NCI-H510A (cell line): Measurements from ENCODE around the gene CLEC2L.

Source experiments
- DNase-seq: peaks from one replicate; lab custom pipeline; 2025; lab: John Stamatoyannopoulos, UW

CLEC2L gene

DNA sequence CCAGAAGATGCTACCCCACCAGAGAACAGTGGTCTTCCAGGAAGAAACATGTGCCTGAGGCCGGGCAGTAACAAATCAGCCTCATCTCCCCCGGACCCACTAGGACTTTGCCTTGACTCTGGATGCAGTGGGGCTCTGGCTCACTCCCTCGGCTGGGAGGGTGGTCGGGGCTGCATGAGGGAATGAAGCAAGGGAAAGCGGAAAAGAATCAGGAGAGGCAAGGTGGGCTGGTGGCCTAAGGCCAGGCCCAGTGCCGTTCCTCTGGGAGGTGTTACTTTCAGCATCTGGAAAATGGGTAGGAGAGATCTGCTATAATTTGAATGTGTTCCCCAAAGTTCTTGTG is 51.8 kb downstream of the CLEC2L start:
- DNase-seq: no peak

DNA sequence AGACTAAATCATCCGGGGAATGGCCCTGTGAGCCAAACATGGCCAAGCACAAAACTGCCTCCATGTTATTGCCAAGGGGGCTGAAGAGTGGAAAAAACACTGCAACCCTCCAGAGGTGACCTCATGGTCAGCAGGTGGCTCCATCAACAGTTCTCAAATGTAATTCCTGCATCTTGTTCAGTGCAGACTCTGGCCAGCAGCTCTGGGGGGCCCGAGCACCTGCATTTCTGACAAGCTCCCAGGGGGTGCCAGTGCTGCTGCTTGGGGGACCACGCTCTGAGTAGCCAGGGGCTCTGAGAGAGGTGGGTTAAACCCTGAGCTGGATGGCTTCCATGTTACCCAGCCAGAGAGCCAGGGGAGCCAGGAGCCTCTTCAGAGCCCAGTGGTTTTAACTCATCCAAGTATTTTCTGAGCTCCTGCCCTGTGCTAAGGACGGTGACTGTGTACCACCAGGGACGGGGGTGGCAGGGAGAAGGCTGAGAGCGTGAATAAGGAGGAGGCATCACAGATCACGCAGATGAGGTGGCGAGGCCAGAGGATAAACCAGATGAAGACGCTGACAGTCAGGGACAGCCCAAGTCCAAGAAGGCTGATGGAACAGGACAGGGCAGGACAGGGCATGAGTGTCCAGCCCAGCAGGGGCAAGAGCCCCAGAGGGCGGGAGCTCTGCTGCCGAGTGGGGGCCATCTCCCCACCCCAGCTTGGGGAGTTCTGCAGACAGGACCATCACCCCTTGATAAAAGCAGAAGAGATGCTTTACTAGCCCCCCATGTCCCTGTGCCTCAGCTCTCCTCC is 52.9 kb downstream of the CLEC2L start:
- no peak for DNase-seq

GRCh38 chr7:139580435-139580834 is 57.0 kb downstream of the CLEC2L start:
- no peak for DNase-seq

DNA sequence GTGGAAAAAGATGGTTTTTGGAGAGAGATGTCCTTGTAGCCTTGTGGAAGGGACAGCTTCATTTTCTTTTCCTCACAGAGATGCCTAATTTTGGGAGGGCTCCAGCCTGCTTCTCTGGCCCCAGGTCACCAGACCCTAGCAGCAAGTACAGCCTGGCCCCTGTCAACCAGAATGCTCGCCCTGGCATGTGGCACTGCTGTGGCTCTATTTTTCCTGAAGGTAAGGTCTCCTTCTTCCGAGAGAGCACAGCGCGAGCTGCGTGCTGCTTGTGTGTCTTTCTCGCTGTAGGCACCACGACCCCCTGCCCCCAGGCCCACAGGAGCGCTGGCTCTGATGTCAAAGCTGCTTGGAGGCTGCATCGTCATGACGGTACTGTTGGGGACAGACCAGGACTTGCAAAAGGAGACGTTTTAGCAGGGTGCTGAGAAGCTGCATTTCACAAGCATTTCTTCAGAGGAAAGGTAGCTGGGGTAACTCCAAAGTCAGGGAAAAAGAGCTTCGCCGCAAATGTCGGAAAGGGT is 58.7 kb downstream of the CLEC2L start:
- DNase-seq: no peak

GRCh38 chr7:139582671-139583155 is 59.2 kb downstream of the CLEC2L start:
- no peak for DNase-seq

DNA sequence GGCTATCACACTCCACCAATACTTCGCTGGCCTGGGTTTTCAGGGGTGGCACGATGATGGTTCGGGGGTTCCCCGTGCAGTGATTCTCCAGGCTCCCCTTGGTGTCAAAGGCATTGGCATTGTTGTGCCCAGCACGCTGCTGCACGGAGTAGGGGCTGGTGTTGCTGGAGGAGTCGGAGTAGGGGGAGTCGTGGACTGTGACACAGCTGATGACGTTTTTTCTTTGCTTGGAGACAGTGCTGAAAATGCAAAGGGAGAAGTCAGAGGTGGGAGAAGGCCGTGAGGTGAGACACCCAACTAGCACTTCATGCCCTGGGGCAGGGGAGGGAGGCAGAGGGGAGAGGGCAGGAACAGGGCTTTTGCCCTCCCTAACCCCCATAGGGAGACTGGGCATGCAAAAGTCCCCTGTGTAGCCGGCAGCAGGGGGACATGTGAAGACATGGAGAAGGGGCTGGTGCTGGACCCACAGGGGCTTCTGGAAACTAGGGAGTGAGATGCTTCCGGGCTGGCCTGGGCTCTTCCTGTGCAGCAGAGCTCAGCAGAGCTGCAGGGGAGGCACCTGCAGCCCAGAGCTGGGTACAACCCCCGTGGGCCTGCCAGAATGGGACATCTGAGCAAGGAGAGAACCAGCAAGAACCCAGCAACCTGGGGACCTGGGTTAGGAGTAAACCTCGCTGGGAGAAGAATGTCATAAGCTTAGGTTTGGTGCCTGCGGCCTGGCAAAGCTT is 60.5 kb downstream of the CLEC2L start:
- no peak for DNase-seq

- DNase-seq: no peak
Observed at GRCh38 chr7:139585042-139585441, 61.6 kb downstream of the CLEC2L start.

- no peak for DNase-seq
Observed at GRCh38 chr7:139586286-139586685, 62.8 kb downstream of the CLEC2L start.

DNA sequence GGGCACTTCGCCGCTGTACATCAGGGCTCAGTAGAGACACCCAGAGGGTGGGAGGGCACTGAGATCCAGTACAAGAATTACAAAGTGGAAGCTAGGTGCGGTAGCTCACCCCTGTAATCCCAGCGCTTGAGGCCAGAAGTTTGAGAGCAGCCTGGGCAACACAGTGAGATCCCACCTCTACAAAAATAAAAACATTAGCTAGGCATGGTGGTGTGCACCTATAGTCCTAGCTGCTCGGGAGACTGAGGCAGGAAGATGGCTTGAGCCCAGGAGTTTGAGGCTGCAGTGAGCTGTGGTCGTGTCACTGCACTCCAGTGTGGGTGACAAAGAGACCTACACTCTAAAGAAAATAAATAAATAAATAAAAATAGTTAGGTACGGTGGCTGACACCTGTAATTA is 64.0 kb downstream of the CLEC2L start:
- no peak for DNase-seq

- no peak for DNase-seq
Observed at GRCh38 chr7:139588632-139589031, 65.1 kb downstream of the CLEC2L start.

- DNase-seq: no peak
Observed at GRCh38 chr7:139589474-139589873, 66.0 kb downstream of the CLEC2L start.

DNA sequence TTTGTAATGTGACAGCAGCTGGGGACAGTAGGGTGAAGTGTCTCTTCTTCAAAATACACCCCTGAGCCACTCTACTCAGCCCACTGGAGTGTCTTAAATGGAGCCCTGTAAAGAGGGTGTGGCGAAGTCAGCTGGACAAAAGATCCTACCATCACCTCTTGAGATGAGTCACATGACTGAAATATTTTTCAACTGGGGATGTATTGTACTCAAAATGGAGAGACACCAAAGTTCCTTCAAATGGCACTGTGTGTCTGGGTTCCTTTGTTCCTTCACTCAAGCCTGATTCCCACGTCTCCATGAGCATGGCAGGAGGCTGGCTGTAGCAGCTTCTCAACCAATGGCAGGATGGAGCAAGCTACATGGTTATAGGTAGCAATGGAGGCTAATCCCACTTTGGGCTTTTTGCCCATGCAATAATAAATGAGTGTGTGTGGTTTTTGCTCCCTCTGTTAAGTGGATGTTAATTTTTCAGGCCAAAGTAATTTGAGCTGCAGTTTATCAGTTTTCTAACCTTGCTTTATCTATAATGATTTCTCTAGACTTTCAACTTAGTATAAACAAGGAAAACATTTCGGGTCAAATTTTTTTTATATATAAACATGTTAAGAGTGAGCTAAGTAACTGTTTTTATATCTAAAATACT is 68.2 kb downstream of the CLEC2L start:
- no peak for DNase-seq

DNA sequence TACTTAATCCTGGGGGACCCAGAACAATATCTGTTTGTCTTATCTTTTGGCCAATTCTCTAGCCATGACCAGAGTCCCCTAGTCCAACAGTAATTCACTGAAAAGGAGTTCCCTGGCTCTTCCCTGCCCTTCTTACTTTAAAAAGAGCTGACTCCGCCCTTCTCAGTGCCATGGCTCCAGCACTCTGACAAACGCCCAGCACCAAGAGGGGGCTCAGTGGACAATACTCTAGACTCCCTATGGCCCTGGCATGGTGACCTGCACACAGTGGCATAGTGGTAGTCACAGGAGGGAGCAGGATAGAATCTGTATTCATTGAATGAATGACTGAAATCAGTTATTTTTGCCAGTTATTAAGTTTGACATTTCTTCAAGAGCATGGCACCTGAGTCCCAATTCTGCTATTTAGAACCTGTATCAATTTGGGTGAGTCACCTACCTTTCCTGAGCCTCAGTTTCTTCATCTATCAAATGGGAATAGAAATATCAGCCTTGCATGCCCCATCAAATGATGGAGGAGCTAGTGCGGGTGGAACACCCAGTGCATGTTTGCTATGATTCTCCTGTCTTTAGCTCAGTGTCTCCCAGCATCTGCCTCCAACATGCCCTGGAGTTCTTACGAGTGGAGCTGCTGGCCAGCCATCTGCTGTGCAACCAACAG is 69.4 kb downstream of the CLEC2L start:
- no peak for DNase-seq

DNA sequence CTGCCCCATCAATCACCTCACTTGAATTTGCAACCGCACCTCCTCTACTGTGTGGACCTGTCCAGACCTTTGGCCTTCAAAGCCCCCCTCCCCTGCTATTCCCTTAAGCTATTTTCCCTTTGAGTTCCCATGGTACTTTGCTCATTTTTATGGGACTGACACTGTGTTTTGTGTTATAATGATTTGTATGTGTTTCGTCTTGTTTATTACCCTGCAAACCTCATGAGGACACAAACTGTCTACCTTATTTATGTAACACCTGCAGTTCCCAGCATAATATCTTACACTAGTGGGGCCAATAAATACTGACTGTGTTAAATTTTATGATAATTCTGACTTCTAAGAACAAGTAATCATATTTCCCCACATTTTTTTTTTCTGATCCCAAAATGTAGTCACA is 70.6 kb downstream of the CLEC2L start:
- DNase-seq: no peak
